ENCODE measurements around the gene EIF4A3. TPM values are rescaled to one million over a fixed set of nuclear protein-coding genes. Genes with fewer than 3 reads are reported as not detected.

EIF4A3 gene
- total RNA-seq, 2 experiments from 2014 or later = 178 to 183 TPM

- no peak for ATAC-seq
These were observed 5.3 kb downstream of the EIF4A3 start for GRCh38 chr17:80141463-80142165.

DNA sequence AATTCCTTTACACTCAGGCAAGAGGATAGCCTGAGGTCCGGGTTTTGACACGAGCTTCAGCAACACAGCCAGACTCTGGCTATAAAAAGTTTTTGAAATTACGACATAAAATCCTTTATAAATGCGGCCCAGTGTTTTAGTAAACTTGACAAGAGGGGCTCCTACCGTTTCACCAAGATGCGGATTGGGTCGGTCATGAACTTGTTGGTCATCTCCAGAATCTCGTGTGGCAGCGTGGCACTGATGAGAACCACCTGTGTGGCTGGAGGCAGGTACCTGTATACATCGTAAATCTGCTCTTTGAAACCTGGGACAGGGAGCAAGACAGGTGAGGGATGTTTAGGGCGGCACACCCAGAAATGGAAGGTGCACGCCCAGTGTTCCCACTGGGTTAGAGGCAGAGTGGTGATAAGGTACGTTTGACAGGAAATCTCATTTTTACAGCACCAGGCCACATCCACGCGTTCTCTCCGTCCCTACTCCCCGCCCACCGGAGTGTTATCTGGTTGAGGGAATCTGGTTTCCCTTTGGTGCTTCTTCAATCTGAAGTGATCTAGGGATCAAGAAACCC is 8.0 kb downstream of the EIF4A3 start:
- intact Hi-C loops (cut with micrococcal nuclease) = no loop called here
- Mint-ChIP-seq H3K27me3 (no peaks in the 10 kb centered on the region), H3K9me3 (no peaks in the 10 kb centered on the region), H3K27ac (no peak overlapping the region), H3K36me3 (ENCODE audit: low read depth) (peaks cover 68% of the 10 kb centered on the region), H3K4me3 (no peak overlapping the region), H3K4me1 (ENCODE audit: low read depth) (peaks cover 8% of the 10 kb centered on the region)
- ATAC-seq (no peak), DNase-seq (no peak)
- ChIA-PET POLR2A (interaction anchor here (1.1 to 2.1 kb wide), 3 partner anchors 11 to 37 kb away, joined by 3 to 9 read pairs (median 6); partner anchors contain the start of gene GAA), CTCF (no interaction called here)
- TF ChIP-seq, protein P1, sequence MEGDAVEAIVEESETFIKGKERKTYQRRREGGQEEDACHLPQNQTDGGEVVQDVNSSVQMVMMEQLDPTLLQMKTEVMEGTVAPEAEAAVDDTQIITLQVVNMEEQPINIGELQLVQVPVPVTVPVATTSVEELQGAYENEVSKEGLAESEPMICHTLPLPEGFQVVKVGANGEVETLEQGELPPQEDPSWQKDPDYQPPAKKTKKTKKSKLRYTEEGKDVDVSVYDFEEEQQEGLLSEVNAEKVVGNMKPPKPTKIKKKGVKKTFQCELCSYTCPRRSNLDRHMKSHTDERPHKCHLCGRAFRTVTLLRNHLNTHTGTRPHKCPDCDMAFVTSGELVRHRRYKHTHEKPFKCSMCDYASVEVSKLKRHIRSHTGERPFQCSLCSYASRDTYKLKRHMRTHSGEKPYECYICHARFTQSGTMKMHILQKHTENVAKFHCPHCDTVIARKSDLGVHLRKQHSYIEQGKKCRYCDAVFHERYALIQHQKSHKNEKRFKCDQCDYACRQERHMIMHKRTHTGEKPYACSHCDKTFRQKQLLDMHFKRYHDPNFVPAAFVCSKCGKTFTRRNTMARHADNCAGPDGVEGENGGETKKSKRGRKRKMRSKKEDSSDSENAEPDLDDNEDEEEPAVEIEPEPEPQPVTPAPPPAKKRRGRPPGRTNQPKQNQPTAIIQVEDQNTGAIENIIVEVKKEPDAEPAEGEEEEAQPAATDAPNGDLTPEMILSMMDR (IDR thresholded peaks at IDR 0.05) = no peak

More at GRCh38 chr17:80141463-80142165, 5.3 kb downstream of the EIF4A3 start:
- DNase-seq = no peak
- no peaks in the 10 kb centered on the region for H3K27me3 Mint-ChIP-seq
- no peak overlapping the region for H3K27ac Mint-ChIP-seq
- peaks cover 31% of the 10 kb centered on the region for H3K4me1 Mint-ChIP-seq (ENCODE audit: low read depth)
- intact Hi-C loops (cut with micrococcal nuclease) = no loop called here
- no peak overlapping the region for H3K4me3 Mint-ChIP-seq
- CTCF ChIA-PET = interaction anchor here (4.0 to 5.4 kb wide), 2 partner anchors 40 to 58 kb away, joined by 18 to 26 read pairs; partner anchors contain the start of gene GAA
- POLR2A ChIA-PET = interaction anchor here (1.0 to 3.2 kb wide), 5 partner anchors 8 to 137 kb away, joined by 3 to 19 read pairs (median 4); partner anchors contain the start of gene GAA
- peaks cover 77% of the 10 kb centered on the region for H3K36me3 Mint-ChIP-seq (ENCODE audit: low read depth)
- no peaks in the 10 kb centered on the region for H3K9me3 Mint-ChIP-seq
- TF ChIP-seq, protein P1 (IDR thresholded peaks at IDR 0.05) = no peak

DNA sequence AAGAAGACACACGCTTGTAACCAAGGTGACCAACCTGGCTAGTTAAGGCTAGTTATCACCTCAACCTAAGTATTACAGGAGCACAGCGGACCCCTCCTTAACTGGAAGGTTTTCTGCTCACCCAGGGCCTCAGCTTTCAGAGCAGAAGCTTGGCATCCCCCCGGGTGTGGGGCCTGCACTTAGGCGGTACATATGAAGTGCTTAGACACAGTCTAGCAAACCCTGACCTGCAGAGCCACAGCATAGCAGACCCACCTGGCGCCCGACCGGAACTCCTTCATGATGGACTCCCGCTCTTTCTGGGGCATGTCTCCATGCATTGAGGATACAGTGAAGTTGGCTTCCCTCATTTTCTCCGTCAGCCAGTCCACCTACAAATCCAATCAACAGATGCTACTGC is 9.8 kb downstream of the EIF4A3 start:
- Mint-ChIP-seq H3K27ac (no peak overlapping the region), H3K4me1 (ENCODE audit: low read depth) (peaks cover 2% of the 10 kb centered on the region), H3K4me3 (no peak overlapping the region), H3K36me3 (ENCODE audit: low read depth) (peaks cover 69% of the 10 kb centered on the region), H3K27me3 (no peaks in the 10 kb centered on the region), H3K9me3 (no peaks in the 10 kb centered on the region)
- TF ChIP-seq, protein P1 (IDR thresholded peaks at IDR 0.05) = no peak
- CTCF ChIA-PET = no interaction called here
- ATAC-seq (no peak), DNase-seq (no peak)
- intact Hi-C loops (cut with micrococcal nuclease) = no loop called here
- POLR2A ChIA-PET = interaction anchor here (3.8 kb wide), 1 partner anchor 9 kb away, joined by 22 read pairs; no protein-coding TSS in a partner anchor

DNA sequence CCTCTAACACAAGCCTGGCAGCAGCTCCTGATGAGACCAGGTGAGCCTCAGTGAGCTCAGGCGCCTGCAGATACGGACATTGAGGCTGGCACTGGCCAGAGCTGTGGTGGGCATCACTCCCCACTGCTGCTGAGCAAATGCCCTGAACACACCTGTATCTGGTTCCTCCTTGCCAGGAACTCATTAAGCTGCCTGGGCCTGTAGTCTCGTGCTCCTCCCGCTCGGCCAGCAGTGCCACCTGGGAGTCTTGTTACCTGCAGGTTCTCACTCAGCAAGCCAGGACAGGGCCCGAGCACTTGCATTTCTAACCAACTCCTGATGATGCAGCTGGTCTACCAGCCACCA is 13.3 kb downstream of the EIF4A3 start:
- H3K4me1 Mint-ChIP-seq (ENCODE audit: low read depth) = no peaks in the 10 kb centered on the region
- H3K27ac Mint-ChIP-seq = no peak overlapping the region
- H3K27me3 Mint-ChIP-seq = peaks cover 5% of the 10 kb centered on the region
- ATAC-seq (no peak), DNase-seq (no peak)
- CTCF ChIA-PET = interaction anchor here (1.3 to 1.9 kb wide), 2 partner anchors 32 to 125 kb away, joined by 3 to 5 read pairs; partner anchors contain the start of gene GAA
- intact Hi-C loops (cut with micrococcal nuclease) = no loop called here
- TF ChIP-seq, protein P1 (IDR thresholded peaks at IDR 0.05) = no peak
- POLR2A ChIA-PET = interaction anchor here (1.0 to 3.8 kb wide), 4 partner anchors 10 to 51 kb away, joined by 3 to 22 read pairs (median 12); no protein-coding TSS in a partner anchor
- H3K9me3 Mint-ChIP-seq = no peaks in the 10 kb centered on the region
- no peak overlapping the region for H3K4me3 Mint-ChIP-seq
- H3K36me3 Mint-ChIP-seq (ENCODE audit: low read depth) = peaks cover 43% of the 10 kb centered on the region
